ENCODE data around the gene HOXD4. TPM values are rescaled to one million over a fixed set of nuclear protein-coding genes. Genes with fewer than 3 reads are reported as not detected.

HOXD4 gene
- total and polyA plus RNA-seq, 4 donors: 0.12 to 1.1 (median 0.48) TPM

DNA sequence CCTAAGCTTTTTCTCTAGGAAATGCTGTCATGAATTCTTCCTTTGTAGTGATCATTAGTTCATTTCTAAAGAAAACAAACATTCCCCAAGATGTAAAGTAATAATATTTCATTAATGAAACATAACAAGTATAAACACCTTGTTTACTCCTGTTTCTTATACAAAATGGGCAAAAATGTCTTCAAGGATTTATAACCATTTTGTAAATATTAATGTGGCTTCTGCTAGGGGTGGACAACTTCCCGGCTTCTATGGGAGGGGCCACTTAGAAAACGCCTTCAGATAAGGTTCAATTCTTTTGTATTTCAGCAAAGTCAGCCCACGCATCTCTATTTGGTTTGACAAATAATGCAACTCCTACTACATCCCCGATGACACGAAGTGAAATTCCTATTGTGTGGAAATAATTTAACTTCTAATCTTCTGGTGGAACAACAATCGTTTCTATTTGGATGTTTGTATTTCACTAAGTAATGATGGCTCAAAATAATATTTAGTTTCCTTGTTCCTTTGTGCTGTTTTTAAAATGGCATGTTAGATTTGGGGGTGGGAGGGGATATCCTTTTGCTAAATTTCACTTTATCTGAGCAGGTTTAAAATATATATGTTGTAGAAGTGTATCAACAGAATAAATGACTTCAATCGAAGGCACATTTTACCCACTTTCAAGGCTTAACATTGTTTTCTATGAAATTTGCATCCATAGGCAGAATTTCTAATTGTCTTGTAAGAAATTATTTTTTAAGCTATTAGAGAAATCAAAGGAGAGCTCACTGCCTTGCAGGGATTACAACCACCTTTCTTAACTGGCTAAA, 22.4 kb downstream of the HOXD4 start:
- DNase-seq: no peak
- H3K27ac ChIP-seq (ENCODE audit: low read depth in 1 of 2, low read length in 1 of 2): no peak overlapping the region
- no peak for ATAC-seq (ENCODE audit: insufficient read depth, low FRiP score)
- peaks cover 30 to 93% (median 84%) of the 10 kb centered on the region in 3 donors for H3K27me3 ChIP-seq (ENCODE audit: control insufficient read depth in 3 of 3, insufficient read depth in 3 of 3, low read length in 2 of 3)
- peaks cover 0 to 20% (median 4%) of the 10 kb centered on the region in 5 donors for H3K4me1 ChIP-seq (ENCODE audit: control insufficient read depth in 5 of 5, insufficient read depth in 5 of 5, low read length in 5 of 5)
- no peak overlapping the region for H3K4me3 ChIP-seq
- no peak overlapping the region for H3K9ac ChIP-seq (ENCODE audit: insufficient read depth in 1 of 2, low read length in 2 of 2)
- WGBS, 2 donors: 20 to 36% methylated on average over 7 of the region's 7 CpGs
- no peak for TF ChIP-seq CTCF (IDR thresholded peaks at IDR 0.05; ENCODE audit: control extremely low read depth, extremely low read depth)
- no peaks in the 10 kb centered on the region for H3K36me3 ChIP-seq (ENCODE audit: control insufficient read depth in 4 of 4, insufficient read depth in 4 of 4, low read length in 4 of 4)
- H3K9me3 ChIP-seq (ENCODE audit: control insufficient read depth in 4 of 4, insufficient read depth in 3 of 4, low read length in 3 of 4): peaks cover 0 to 18% (median 0%) of the 10 kb centered on the region in 4 donors

DNA sequence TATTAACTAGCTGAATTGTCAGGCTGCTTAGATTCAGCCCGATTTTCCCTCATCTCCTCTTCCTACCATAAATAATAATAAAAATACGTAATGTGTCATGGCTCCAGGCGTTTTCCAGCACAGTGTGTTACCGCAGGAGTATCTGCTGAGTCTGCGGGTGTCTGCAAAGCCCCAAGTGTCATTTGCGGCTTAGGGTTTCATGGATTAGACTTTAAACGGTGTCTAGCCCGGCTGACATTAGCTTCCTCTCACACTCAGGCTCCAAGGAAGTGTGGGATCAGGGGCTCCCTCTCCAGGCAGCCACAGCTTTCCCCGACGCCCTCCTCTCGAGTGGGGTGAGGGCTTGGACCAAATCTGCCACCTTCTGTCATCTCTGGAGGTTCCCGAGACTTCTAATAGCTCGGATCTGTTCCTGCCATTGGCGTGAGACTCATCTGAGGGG, 23.1 kb downstream of the HOXD4 start:
- Histone ChIP-seq H3K27me3 (ENCODE audit: control insufficient read depth in 3 of 3, insufficient read depth in 3 of 3, low read length in 2 of 3) (peaks cover 30 to 92% (median 90%) of the 10 kb centered on the region in 3 donors), H3K9me3 (ENCODE audit: control insufficient read depth in 4 of 4, insufficient read depth in 3 of 4, low read length in 3 of 4) (peaks cover 0 to 18% (median 0%) of the 10 kb centered on the region in 4 donors), H3K4me1 (ENCODE audit: control insufficient read depth in 5 of 5, insufficient read depth in 5 of 5, low read length in 5 of 5) (peaks cover 0 to 20% (median 4%) of the 10 kb centered on the region in 5 donors), H3K4me3 (no peak overlapping the region), H3K36me3 (ENCODE audit: control insufficient read depth in 4 of 4, insufficient read depth in 4 of 4, low read length in 4 of 4) (no peaks in the 10 kb centered on the region), H3K9ac (ENCODE audit: insufficient read depth in 1 of 2, low read length in 2 of 2) (no peak overlapping the region), H3K27ac (ENCODE audit: low read depth in 1 of 2, low read length in 1 of 2) (no peak overlapping the region)
- TF ChIP-seq CTCF (IDR thresholded peaks at IDR 0.05; ENCODE audit: control extremely low read depth, extremely low read depth): no peak
- ATAC-seq (ENCODE audit: insufficient read depth, low FRiP score): no peak
- peak in 1 of 3 donors; percentile 25 for DNase-seq
- 6 to 22% methylated on average over 14 of the region's 14 CpGs for WGBS, 2 donors

DNA sequence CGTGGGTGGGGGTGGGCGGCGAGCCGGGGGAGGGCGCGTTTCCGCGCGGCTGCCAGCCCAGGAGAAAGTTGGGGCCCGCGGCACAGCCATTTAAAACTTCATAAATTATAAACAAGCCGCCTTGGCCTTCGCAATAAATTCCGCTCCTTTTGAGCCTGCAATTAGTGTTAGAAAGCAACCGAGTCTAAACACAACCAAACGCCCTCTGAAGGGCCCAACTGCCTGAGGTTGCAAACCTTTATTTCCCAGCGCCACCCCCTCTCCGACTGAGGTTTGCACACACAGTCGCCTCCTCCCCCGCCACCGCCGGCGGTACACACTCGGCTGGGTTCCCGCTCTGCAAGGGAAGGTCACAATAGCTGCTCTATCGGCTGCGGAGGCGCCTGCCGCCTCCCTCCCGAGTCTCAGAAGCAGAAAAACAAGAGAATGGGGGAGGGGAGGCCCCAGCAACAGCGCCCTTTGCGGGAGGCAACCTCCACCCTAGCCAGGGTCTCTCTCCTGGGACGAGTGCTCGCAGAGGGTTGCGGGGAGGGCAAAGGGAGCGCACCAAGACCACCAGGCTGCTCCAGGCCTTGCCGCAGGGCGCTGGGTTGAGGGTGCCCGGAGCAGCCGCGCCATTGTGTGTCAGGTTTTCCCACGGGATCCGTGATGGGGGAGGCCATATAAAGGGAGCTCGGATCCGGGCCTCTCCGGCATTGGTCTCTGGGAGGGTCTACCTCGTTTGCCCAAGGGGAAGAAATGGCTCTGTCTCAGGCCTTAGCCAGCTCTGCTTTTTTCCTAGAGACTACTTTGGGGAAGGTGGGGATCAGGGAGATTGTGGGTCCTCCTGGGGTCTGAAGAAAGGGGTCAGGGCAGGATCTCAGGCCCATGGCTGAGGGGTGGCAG, 23.7 kb downstream of the HOXD4 start:
- no peak for TF ChIP-seq CTCF (IDR thresholded peaks at IDR 0.05; ENCODE audit: control extremely low read depth, extremely low read depth)
- ATAC-seq (ENCODE audit: insufficient read depth, low FRiP score) (no peak), DNase-seq (peak; percentile 55 to 66 (median 61))
- no peak overlapping the region for H3K27ac ChIP-seq (ENCODE audit: low read depth in 1 of 2, low read length in 1 of 2)
- H3K27me3 ChIP-seq (ENCODE audit: control insufficient read depth in 3 of 3, insufficient read depth in 3 of 3, low read length in 2 of 3): peaks cover 34 to 91% (median 90%) of the 10 kb centered on the region in 3 donors
- H3K4me1 ChIP-seq (ENCODE audit: control insufficient read depth in 5 of 5, insufficient read depth in 5 of 5, low read length in 5 of 5): peaks cover 0 to 20% (median 4%) of the 10 kb centered on the region in 5 donors
- H3K36me3 ChIP-seq (ENCODE audit: control insufficient read depth in 4 of 4, insufficient read depth in 4 of 4, low read length in 4 of 4): no peaks in the 10 kb centered on the region
- WGBS, 2 donors: 16 to 37% methylated on average over 47 of the region's 47 CpGs
- H3K4me3 ChIP-seq: no peak overlapping the region
- H3K9me3 ChIP-seq (ENCODE audit: control insufficient read depth in 4 of 4, insufficient read depth in 3 of 4, low read length in 3 of 4): peaks cover 0 to 18% (median 0%) of the 10 kb centered on the region in 4 donors
- no peak overlapping the region for H3K9ac ChIP-seq (ENCODE audit: insufficient read depth in 1 of 2, low read length in 2 of 2)
